HepG2 (cell line): Measurements from ENCODE around the gene KIAA0232. TPM values are rescaled to one million over a fixed set of nuclear protein-coding genes. Genes with fewer than 3 reads are reported as not detected.

Experiments
- CBFB ChIP-seq: sonication (generic); formaldehyde crosslinking; IDR thresholded peaks from 2 replicates; pipeline ENCODE4 v1.4.0; 2020; ENCODE audit warnings: missing genetic modification reagents
- CCDC6 ChIP-seq: sonication (generic); formaldehyde crosslinking; IDR thresholded peaks from 2 replicates; pipeline ENCODE4 v1.8.1; 2022; ENCODE audit warnings: mild to moderate bottlenecking, missing genetic modification reagents, moderate library complexity
- CEBPG ChIP-seq: IDR thresholded peaks from 2 replicates; pipeline ENCODE4 v1.6.1; 2016
- CHCHD3 ChIP-seq: sonication (generic); formaldehyde crosslinking; IDR thresholded peaks from 2 replicates; pipeline ENCODE4 v1.8.0; 2022; ENCODE audit warnings: mild to moderate bottlenecking, missing genetic modification reagents, moderate library complexity
- CHD2 ChIP-seq: IDR thresholded peaks from 2 replicates; pipeline ENCODE4 v1.6.1; 2011; ENCODE audit warnings: low read depth, low read length, improper control_type of control experiment
- polyA plus RNA-seq, 8 experiments: library from polyadenylated mRNA; depleted of rRNA in 3 of 8; stranded (reverse) in 7 of 8; unstranded in 1 of 8; fragments of >200 nt; fragmentation: Illumina TruSeq in 4 of 8; extraction: Trizol in 4 of 8; gene quantifications; 2 replicates each; pipeline versions ENCODE4 v1.2.1 to v1.2.3, GENCODE V29; 2011 to 2016; ENCODE audit warnings: low read depth in 4 of 8, missing spikeins in 1 of 8, mixed read lengths in 1 of 8; ENCODE audit not compliant: insufficient read depth in 1 of 8
- total RNA-seq, 5 experiments: library from RNA; depleted of rRNA; stranded (reverse); fragments of >200 nt; fragmentation: Illumina TruSeq; extraction: Trizol; gene quantifications; 2 replicates each; pipeline ENCODE4 v1.2.3, GENCODE V29; 2016; ENCODE audit warnings: low read depth in 1 of 5
- TF ChIP-seq, protein P1 (sequence below): sonication (generic); formaldehyde crosslinking; IDR thresholded peaks from 2 replicates; pipeline ENCODE4 v1.5.0; 2020; ENCODE audit warnings: mild to moderate bottlenecking, missing genetic modification reagents, moderate library complexity
- TF ChIP-seq, protein P2 (sequence below): IDR thresholded peaks from 2 replicates; pipeline ENCODE4 v1.6.1; 2016; ENCODE audit warnings: low read depth, missing genetic modification reagents, missing compliant biosample characterization

Gene KIAA0232
- total and polyA plus RNA-seq, 2 of the 13 experiments (the other 11 are each of a cell fraction or from before 2014, with no cell fraction given), result 7.8 to 17.1 TPM

DNA sequence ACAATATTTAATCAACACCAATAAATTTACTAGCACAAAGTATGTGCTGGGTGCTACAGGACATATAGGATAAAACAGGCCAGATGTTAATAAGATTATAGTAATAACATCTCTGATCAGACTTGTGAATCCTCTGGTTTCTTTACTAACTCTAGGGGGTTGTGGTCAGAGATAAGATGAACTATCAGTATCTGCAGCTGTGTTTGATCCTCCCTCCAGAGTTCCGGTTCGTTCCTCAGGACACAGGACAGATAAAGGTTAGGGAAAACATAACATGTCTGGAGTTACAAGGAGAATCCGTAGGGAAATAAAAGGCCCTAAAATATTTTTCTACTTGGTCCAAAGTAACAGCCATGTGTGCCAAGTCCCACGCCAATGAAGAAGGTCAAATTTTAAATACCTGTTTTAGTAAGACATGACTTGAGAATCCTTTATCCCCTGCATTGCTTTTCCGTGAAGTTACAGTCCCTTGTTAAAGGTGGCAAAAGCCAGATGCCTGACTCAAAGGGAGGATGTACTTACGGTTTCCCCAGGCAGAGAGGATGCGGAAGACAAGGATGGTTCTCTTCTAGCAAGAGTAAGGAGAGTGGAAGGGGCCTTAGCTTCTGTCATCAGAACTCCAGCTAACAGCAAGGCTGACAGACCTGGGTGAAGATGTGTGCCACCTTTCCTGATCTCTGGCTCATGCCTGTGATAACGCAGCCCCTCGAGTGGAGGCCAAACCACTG is 44.4 kb downstream of the KIAA0232 start (continued):
- TF ChIP-seq, protein P1, sequence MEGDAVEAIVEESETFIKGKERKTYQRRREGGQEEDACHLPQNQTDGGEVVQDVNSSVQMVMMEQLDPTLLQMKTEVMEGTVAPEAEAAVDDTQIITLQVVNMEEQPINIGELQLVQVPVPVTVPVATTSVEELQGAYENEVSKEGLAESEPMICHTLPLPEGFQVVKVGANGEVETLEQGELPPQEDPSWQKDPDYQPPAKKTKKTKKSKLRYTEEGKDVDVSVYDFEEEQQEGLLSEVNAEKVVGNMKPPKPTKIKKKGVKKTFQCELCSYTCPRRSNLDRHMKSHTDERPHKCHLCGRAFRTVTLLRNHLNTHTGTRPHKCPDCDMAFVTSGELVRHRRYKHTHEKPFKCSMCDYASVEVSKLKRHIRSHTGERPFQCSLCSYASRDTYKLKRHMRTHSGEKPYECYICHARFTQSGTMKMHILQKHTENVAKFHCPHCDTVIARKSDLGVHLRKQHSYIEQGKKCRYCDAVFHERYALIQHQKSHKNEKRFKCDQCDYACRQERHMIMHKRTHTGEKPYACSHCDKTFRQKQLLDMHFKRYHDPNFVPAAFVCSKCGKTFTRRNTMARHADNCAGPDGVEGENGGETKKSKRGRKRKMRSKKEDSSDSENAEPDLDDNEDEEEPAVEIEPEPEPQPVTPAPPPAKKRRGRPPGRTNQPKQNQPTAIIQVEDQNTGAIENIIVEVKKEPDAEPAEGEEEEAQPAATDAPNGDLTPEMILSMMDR (CRISPR knock-in tag), result no peak
- TF ChIP-seq CHD2 (no peak), CBFB (CRISPR knock-in tag) (no peak), CEBPG (CRISPR knock-in tag) (no peak), CHCHD3 (CRISPR knock-in tag) (no peak), CCDC6 (CRISPR knock-in tag) (no peak)
- TF ChIP-seq, protein P2, sequence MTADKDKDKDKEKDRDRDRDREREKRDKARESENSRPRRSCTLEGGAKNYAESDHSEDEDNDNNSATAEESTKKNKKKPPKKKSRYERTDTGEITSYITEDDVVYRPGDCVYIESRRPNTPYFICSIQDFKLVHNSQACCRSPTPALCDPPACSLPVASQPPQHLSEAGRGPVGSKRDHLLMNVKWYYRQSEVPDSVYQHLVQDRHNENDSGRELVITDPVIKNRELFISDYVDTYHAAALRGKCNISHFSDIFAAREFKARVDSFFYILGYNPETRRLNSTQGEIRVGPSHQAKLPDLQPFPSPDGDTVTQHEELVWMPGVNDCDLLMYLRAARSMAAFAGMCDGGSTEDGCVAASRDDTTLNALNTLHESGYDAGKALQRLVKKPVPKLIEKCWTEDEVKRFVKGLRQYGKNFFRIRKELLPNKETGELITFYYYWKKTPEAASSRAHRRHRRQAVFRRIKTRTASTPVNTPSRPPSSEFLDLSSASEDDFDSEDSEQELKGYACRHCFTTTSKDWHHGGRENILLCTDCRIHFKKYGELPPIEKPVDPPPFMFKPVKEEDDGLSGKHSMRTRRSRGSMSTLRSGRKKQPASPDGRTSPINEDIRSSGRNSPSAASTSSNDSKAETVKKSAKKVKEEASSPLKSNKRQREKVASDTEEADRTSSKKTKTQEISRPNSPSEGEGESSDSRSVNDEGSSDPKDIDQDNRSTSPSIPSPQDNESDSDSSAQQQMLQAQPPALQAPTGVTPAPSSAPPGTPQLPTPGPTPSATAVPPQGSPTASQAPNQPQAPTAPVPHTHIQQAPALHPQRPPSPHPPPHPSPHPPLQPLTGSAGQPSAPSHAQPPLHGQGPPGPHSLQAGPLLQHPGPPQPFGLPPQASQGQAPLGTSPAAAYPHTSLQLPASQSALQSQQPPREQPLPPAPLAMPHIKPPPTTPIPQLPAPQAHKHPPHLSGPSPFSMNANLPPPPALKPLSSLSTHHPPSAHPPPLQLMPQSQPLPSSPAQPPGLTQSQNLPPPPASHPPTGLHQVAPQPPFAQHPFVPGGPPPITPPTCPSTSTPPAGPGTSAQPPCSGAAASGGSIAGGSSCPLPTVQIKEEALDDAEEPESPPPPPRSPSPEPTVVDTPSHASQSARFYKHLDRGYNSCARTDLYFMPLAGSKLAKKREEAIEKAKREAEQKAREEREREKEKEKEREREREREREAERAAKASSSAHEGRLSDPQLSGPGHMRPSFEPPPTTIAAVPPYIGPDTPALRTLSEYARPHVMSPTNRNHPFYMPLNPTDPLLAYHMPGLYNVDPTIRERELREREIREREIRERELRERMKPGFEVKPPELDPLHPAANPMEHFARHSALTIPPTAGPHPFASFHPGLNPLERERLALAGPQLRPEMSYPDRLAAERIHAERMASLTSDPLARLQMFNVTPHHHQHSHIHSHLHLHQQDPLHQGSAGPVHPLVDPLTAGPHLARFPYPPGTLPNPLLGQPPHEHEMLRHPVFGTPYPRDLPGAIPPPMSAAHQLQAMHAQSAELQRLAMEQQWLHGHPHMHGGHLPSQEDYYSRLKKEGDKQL, result no peak
